GM23338 (cell line): ENCODE results near the gene ABCF2. TPM values are rescaled to one million over a fixed set of nuclear protein-coding genes. Genes with fewer than 3 reads are reported as not detected.

ENCODE experiments used
- ATAC-seq: fragments of 200-7000 bp; cut with Tn5 transposase; 3 replicates; pipeline ENCODE4 v1.9.1; 2020
- DNase-seq: peaks from one replicate; pipeline ENCODE4 v3.0.0-alpha.2; 2015; ENCODE audit warnings: low spot score
- H2AFZ ChIP-seq: fragments of 200-600 bp; sonication (generic); 2 replicates; pipeline ENCODE4 v1.8.0; 2016; ENCODE audit warnings: antibody characterized with exemption, mild to moderate bottlenecking, moderate library complexity
- H3F3A ChIP-seq: fragments of 200-600 bp; sonication (generic); replicated peaks from 2 replicates; pipeline ENCODE4 v1.8.0; 2017; ENCODE audit warnings: antibody characterized with exemption, mixed run types, low read depth
- H3K27ac ChIP-seq: fragments of 200-600 bp; sonication (generic); 2 replicates; pipeline ENCODE4 v1.6.1; 2016; ENCODE audit warnings: low read depth
- H3K27me3 ChIP-seq: fragments of 200-600 bp; sonication (generic); 2 replicates; pipeline ENCODE4 v1.8.0; 2016; ENCODE audit warnings: mild to moderate bottlenecking, mixed run types, moderate library complexity; ENCODE audit not compliant: insufficient read depth
- H3K36me3 ChIP-seq: fragments of 200-600 bp; sonication (generic); 2 replicates; pipeline ENCODE4 v1.8.0; 2016; ENCODE audit warnings: mild to moderate bottlenecking; ENCODE audit not compliant: insufficient read depth
- H3K4me1 ChIP-seq: fragments of 200-600 bp; sonication (generic); 2 replicates; pipeline ENCODE4 v1.8.0; 2016; ENCODE audit warnings: mild to moderate bottlenecking, moderate library complexity; ENCODE audit not compliant: insufficient read depth
- H3K4me2 ChIP-seq: fragments of 200-600 bp; sonication (generic); 2 replicates; pipeline ENCODE4 v1.7.1; 2017; ENCODE audit warnings: mixed run types
- H3K4me3 ChIP-seq: fragments of 200-600 bp; sonication (generic); 2 replicates; pipeline ENCODE4 v1.6.1; 2016; ENCODE audit warnings: mixed run types
- H3K79me2 ChIP-seq: fragments of 200-600 bp; sonication (generic); replicated peaks from 2 replicates; pipeline ENCODE4 v1.8.0; 2017; ENCODE audit warnings: mild to moderate bottlenecking; ENCODE audit not compliant: insufficient read depth
- H3K9me2 ChIP-seq: fragments of 200-600 bp; sonication (generic); 2 replicates; pipeline ENCODE4 v1.8.0; 2017; ENCODE audit not compliant: insufficient read depth
- H4K20me1 ChIP-seq: fragments of 200-600 bp; sonication (generic); replicated peaks from 2 replicates; pipeline ENCODE4 v1.8.0; 2017; ENCODE audit warnings: mild to moderate bottlenecking; ENCODE audit not compliant: insufficient read depth
- H3K27ac Mint-ChIP-seq: 2 replicates; pipeline ENCODE4 v1.8.0; 2020; ENCODE audit warnings: inconsistent platforms, mild to moderate bottlenecking, moderate library complexity, mixed read lengths
- H3K27me3 Mint-ChIP-seq: 3 replicates; pipeline ENCODE4 v1.8.0; 2022; ENCODE audit warnings: low read depth, mild to moderate bottlenecking, moderate library complexity, mixed read lengths, inconsistent platforms; ENCODE audit not compliant: insufficient read depth, poor library complexity
- H3K36me3 Mint-ChIP-seq: 3 replicates; pipeline ENCODE4 v1.8.0; 2021; ENCODE audit warnings: low read depth, mild to moderate bottlenecking, inconsistent platforms, moderate library complexity, mixed read lengths
- H3K4me1 Mint-ChIP-seq: 3 replicates; pipeline ENCODE4 v1.8.0; 2020; ENCODE audit warnings: mild to moderate bottlenecking, inconsistent platforms, mixed read lengths
- H3K4me3 Mint-ChIP-seq: 3 replicates; pipeline ENCODE4 v1.8.0; 2021; ENCODE audit warnings: moderate library complexity, mild to moderate bottlenecking, inconsistent platforms, mixed read lengths
- H3K9me3 Mint-ChIP-seq: 3 replicates; pipeline ENCODE4 v1.8.0; 2020; ENCODE audit warnings: moderate library complexity, mild to moderate bottlenecking, inconsistent platforms, mixed read lengths
- CREB1 ChIP-seq: fragments of 250-450 bp; sonication (Bioruptor Pico); IDR thresholded peaks from 2 replicates; pipeline ENCODE4 v1.5.0; 2020; ENCODE audit warnings: low read depth, mild to moderate bottlenecking, moderate library complexity
- EZH2 ChIP-seq: fragments of 200-600 bp; sonication (generic); IDR thresholded peaks from one replicate; pipeline ENCODE4 v1.8.0; 2017; ENCODE audit warnings: antibody characterized with exemption, mild to moderate bottlenecking, low read depth; ENCODE audit not compliant: unreplicated experiment
- EZH2phosphoT487 ChIP-seq: fragments of 200-600 bp; sonication (generic); IDR thresholded peaks from one replicate; pipeline ENCODE4 v1.8.1; 2018; ENCODE audit warnings: antibody characterized with exemption; ENCODE audit not compliant: unreplicated experiment
- NANOG ChIP-seq: IDR thresholded peaks from 2 replicates; pipeline ENCODE4 v1.6.1; 2016; ENCODE audit warnings: antibody characterized with exemption, borderline replicate concordance
- POLR2AphosphoS5 ChIP-seq: IDR thresholded peaks from 2 replicates; pipeline ENCODE4 v1.6.1; 2016; ENCODE audit warnings: antibody characterized with exemption, low read depth
- ZNF114 ChIP-seq: fragments of 250-450 bp; sonication (Bioruptor Pico); IDR thresholded peaks from 2 replicates; pipeline ENCODE4 v1.5.0; 2020; ENCODE audit warnings: mild to moderate bottlenecking, moderate library complexity
- polyA plus RNA-seq: library from polyadenylated mRNA; unstranded; fragments of >200 nt; fragmentation: Nextera tagmentation; extraction: Ambion mirVana; gene quantifications from 2 replicates; pipeline ENCODE4 v1.2.1, GENCODE V29; 2016
- total RNA-seq: library from RNA; depleted of rRNA; stranded (reverse); fragments of >200 nt; shearing (Covaris generic); gene quantifications from 2 replicates; pipeline ENCODE4 v1.2.3, GENCODE V29; 2014
- TF ChIP-seq, protein P1 (sequence below): IDR thresholded peaks from 2 replicates; pipeline ENCODE4 v1.6.1; 2016; ENCODE audit warnings: antibody characterized with exemption
- TF ChIP-seq, protein P2 (sequence below), 2 experiments: fragments of 200-600 bp in 1 of 2; sonication (generic) in 1 of 2; conservative IDR thresholded peaks; 2 replicates each; pipeline versions ENCODE4 v1.5.1 to v1.6.1; 2016 to 2017; ENCODE audit warnings: antibody characterized with exemption in 2 of 2, low read depth in 2 of 2, mild to moderate bottlenecking in 2 of 2, moderate library complexity in 1 of 2
- TF ChIP-seq, protein P3 (sequence below): IDR thresholded peaks from one replicate; pipeline ENCODE4 v1.6.1; 2018; ENCODE audit warnings: antibody characterized with exemption; ENCODE audit not compliant: unreplicated experiment

The ABCF2 gene
- total and polyA plus RNA-seq, 2 experiments from 2014 or later, result 18.7 to 58.7 TPM

DNA sequence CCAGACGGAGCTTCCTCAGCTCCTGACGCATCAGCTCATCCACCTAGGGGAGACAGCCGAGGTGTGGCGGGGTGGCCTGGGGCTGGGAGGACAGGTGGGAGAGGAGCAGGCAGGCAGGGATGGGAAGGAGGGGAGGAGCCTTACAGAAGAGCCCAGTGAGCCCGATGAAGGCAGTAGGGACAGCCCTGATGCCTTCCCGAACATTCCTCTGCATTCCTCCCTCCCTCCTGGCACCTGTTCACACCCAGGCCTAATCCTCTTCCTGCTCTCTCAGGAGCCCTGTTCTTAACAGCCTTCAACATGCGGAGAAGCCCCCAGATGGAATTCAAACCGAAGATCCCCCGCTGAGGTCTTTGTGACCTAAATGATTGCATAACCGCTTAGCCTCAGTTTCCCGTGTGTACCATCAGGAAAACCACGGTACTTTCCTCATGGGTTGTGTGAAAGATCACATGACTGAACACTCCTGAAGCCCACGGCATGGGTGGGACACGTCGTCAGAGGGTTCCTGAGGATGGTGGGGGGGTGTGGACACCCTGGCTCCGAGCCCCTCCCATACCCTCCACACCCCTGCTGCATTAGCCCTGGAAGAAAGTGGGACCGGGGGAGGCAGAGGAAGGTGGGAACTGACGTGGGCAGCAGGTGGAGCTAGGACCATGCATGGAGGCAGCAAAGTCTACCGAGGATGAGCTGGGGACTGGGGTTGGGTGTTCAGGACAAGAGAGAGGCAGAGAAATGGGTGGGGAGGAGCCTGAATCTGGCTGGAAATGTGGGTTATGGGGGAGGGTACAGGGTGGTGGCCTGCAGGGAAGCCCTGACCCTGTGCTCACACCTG lies 31.2 kb downstream of the ABCF2 start:
- H3K9me2 ChIP-seq, result no peaks in the 10 kb centered on the region
- Mint-ChIP-seq H3K27ac (no peak overlapping the region), H3K4me1 (peaks cover 5% of the 10 kb centered on the region; the same call in 1 of the 3 replicates), H3K27me3 (peaks cover 2% of the 10 kb centered on the region), H3K9me3 (no peaks in the 10 kb centered on the region), H3K36me3 (no peaks in the 10 kb centered on the region), H3K4me3 (no peak overlapping the region)
- no peaks in the 10 kb centered on the region for H3K36me3 ChIP-seq
- DNase-seq (peak; percentile 43), ATAC-seq (peak; percentile 55)
- no peaks in the 10 kb centered on the region for H4K20me1 ChIP-seq
- peaks cover 2% of the 10 kb centered on the region; the same call in 1 of the 2 replicates for H3K4me1 ChIP-seq
- H3K27me3 ChIP-seq, result no peaks in the 10 kb centered on the region
- no peak overlapping the region for H3K4me3 ChIP-seq
- no peak overlapping the region for H3K4me2 ChIP-seq
- H3F3A ChIP-seq, result no peaks in the 10 kb centered on the region
- H2AFZ ChIP-seq, result no peak overlapping the region
- TF ChIP-seq, protein P1, sequence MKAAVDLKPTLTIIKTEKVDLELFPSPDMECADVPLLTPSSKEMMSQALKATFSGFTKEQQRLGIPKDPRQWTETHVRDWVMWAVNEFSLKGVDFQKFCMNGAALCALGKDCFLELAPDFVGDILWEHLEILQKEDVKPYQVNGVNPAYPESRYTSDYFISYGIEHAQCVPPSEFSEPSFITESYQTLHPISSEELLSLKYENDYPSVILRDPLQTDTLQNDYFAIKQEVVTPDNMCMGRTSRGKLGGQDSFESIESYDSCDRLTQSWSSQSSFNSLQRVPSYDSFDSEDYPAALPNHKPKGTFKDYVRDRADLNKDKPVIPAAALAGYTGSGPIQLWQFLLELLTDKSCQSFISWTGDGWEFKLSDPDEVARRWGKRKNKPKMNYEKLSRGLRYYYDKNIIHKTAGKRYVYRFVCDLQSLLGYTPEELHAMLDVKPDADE, result no peak
- TF ChIP-seq, protein P2, sequence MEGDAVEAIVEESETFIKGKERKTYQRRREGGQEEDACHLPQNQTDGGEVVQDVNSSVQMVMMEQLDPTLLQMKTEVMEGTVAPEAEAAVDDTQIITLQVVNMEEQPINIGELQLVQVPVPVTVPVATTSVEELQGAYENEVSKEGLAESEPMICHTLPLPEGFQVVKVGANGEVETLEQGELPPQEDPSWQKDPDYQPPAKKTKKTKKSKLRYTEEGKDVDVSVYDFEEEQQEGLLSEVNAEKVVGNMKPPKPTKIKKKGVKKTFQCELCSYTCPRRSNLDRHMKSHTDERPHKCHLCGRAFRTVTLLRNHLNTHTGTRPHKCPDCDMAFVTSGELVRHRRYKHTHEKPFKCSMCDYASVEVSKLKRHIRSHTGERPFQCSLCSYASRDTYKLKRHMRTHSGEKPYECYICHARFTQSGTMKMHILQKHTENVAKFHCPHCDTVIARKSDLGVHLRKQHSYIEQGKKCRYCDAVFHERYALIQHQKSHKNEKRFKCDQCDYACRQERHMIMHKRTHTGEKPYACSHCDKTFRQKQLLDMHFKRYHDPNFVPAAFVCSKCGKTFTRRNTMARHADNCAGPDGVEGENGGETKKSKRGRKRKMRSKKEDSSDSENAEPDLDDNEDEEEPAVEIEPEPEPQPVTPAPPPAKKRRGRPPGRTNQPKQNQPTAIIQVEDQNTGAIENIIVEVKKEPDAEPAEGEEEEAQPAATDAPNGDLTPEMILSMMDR (conservative IDR thresholded peaks at IDR 0.05; ENCODE audit: low read depth in 2 of 2), result peak in 1 of 2 experiments; percentile 38; a peak in 1 of 4 replicates
- no peaks in the 10 kb centered on the region for H3K79me2 ChIP-seq
- no peak overlapping the region for H3K27ac ChIP-seq

DNA sequence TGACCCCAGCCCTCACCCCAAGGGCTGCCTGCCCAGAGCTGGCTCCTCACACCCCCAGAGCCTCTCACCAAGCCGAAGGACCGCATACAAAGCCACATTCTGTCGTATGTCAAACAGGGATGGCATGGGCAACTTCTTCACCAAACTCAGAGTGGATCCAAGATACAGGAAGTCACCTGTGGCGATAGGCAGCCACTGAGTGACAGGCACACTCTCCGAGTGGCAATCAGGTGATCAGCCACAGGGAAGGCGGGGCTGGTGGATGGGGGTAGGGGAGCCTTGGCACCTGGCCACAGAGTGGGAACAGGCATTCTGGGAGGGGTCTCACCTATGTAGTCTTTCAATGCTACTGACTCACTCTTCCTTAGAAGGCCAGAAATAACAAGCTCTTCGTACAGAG lies 32.8 kb downstream of the ABCF2 start:
- Mint-ChIP-seq H3K27ac (no peak overlapping the region), H3K4me1 (peaks cover under 1% of the 10 kb centered on the region; the same call in 1 of the 3 replicates), H3K4me3 (no peak overlapping the region), H3K36me3 (no peaks in the 10 kb centered on the region), H3K9me3 (no peaks in the 10 kb centered on the region), H3K27me3 (no peaks in the 10 kb centered on the region)
- H4K20me1 ChIP-seq, result no peaks in the 10 kb centered on the region
- no peaks in the 10 kb centered on the region for H3K9me2 ChIP-seq
- H3F3A ChIP-seq, result no peaks in the 10 kb centered on the region
- no peaks in the 10 kb centered on the region for H3K79me2 ChIP-seq
- no peak overlapping the region for H3K4me2 ChIP-seq
- DNase-seq (no peak), ATAC-seq (no peak)
- no peaks in the 10 kb centered on the region for H3K36me3 ChIP-seq
- H3K27me3 ChIP-seq, result no peaks in the 10 kb centered on the region
- no peak overlapping the region for H3K4me3 ChIP-seq
- no peak overlapping the region for H3K27ac ChIP-seq
- no peak overlapping the region for H2AFZ ChIP-seq
- peaks cover 2% of the 10 kb centered on the region; the same call in 1 of the 2 replicates for H3K4me1 ChIP-seq
- TF ChIP-seq ZNF114 (no peak), CREB1 (CRISPR knock-in tag) (no peak), EZH2phosphoT487 (no peak), NANOG (no peak), POLR2AphosphoS5 (no peak), EZH2 (no peak)
- TF ChIP-seq, protein P1, result no peak
- TF ChIP-seq, protein P3, sequence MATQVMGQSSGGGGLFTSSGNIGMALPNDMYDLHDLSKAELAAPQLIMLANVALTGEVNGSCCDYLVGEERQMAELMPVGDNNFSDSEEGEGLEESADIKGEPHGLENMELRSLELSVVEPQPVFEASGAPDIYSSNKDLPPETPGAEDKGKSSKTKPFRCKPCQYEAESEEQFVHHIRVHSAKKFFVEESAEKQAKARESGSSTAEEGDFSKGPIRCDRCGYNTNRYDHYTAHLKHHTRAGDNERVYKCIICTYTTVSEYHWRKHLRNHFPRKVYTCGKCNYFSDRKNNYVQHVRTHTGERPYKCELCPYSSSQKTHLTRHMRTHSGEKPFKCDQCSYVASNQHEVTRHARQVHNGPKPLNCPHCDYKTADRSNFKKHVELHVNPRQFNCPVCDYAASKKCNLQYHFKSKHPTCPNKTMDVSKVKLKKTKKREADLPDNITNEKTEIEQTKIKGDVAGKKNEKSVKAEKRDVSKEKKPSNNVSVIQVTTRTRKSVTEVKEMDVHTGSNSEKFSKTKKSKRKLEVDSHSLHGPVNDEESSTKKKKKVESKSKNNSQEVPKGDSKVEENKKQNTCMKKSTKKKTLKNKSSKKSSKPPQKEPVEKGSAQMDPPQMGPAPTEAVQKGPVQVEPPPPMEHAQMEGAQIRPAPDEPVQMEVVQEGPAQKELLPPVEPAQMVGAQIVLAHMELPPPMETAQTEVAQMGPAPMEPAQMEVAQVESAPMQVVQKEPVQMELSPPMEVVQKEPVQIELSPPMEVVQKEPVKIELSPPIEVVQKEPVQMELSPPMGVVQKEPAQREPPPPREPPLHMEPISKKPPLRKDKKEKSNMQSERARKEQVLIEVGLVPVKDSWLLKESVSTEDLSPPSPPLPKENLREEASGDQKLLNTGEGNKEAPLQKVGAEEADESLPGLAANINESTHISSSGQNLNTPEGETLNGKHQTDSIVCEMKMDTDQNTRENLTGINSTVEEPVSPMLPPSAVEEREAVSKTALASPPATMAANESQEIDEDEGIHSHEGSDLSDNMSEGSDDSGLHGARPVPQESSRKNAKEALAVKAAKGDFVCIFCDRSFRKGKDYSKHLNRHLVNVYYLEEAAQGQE, result no peak
